ENCODE data around the gene TANGO6.

The TANGO6 gene

GRCh38 chr16:68907297-68907696 is 64.0 kb downstream of the TANGO6 start:
- no peaks in the 10 kb centered on the region for H3K4me1 ChIP-seq (ENCODE audit: control extremely low read depth in 1 of 4, control insufficient read depth in 4 of 4, insufficient read depth in 4 of 4, low read length in 3 of 4)
- no peaks in the 10 kb centered on the region for H3K9me3 ChIP-seq (ENCODE audit: control extremely low read depth in 1 of 5, control insufficient read depth in 4 of 5, insufficient read depth in 2 of 5, low read depth in 1 of 5, low read length in 4 of 5)
- no peak overlapping the region for H3K27ac ChIP-seq (ENCODE audit: insufficient read depth in 1 of 2, low read depth in 1 of 2, low read length in 2 of 2, poor library complexity in 1 of 2, severe bottlenecking in 2 of 2)
- H3K4me3 ChIP-seq (ENCODE audit: control insufficient read depth in 1 of 7, extremely low read depth in 1 of 7, insufficient read depth in 4 of 7, low read depth in 2 of 7, low read length in 6 of 7): no peak overlapping the region
- ChIA-PET CTCF (no interaction called here), POLR2A (no interaction called here)
- peaks cover 0 to 2% (median 0%) of the 10 kb centered on the region in 5 experiments for H3K27me3 ChIP-seq (replicated peaks in 2 of 5; ENCODE audit: control insufficient read depth in 4 of 5, insufficient read depth in 5 of 5, low read length in 4 of 5)
- WGBS (ENCODE audit: insufficient coverage): 100% methylated on average over 2 of the region's 3 CpGs
- no peak for DNase-seq
- H3K36me3 ChIP-seq (ENCODE audit: control insufficient read depth in 4 of 4, insufficient read depth in 4 of 4, low read length in 3 of 4): peaks cover 0 to 5% (median 2%) of the 10 kb centered on the region in 4 experiments

GRCh38 chr16:68907781-68908181 is 64.5 kb downstream of the TANGO6 start:
- no peak for DNase-seq
- Histone ChIP-seq H3K9me3 (ENCODE audit: control extremely low read depth in 1 of 5, control insufficient read depth in 4 of 5, insufficient read depth in 2 of 5, low read depth in 1 of 5, low read length in 4 of 5) (no peaks in the 10 kb centered on the region), H3K4me3 (ENCODE audit: control insufficient read depth in 1 of 7, extremely low read depth in 1 of 7, insufficient read depth in 4 of 7, low read depth in 2 of 7, low read length in 6 of 7) (no peak overlapping the region), H3K36me3 (ENCODE audit: control insufficient read depth in 4 of 4, insufficient read depth in 4 of 4, low read length in 3 of 4) (peaks cover 0 to 5% (median 2%) of the 10 kb centered on the region in 4 experiments), H3K4me1 (ENCODE audit: control extremely low read depth in 1 of 4, control insufficient read depth in 4 of 4, insufficient read depth in 4 of 4, low read length in 3 of 4) (no peaks in the 10 kb centered on the region), H3K27me3 (replicated peaks in 2 of 5; ENCODE audit: control insufficient read depth in 4 of 5, insufficient read depth in 5 of 5, low read length in 4 of 5) (peaks cover 0 to 2% (median 0%) of the 10 kb centered on the region in 5 experiments), H3K27ac (ENCODE audit: insufficient read depth in 1 of 2, low read depth in 1 of 2, low read length in 2 of 2, poor library complexity in 1 of 2, severe bottlenecking in 2 of 2) (no peak overlapping the region)
- 100% methylated on average over 1 of the region's 3 CpGs for WGBS (ENCODE audit: insufficient coverage)
- ChIA-PET CTCF (no interaction called here), POLR2A (no interaction called here)

DNA sequence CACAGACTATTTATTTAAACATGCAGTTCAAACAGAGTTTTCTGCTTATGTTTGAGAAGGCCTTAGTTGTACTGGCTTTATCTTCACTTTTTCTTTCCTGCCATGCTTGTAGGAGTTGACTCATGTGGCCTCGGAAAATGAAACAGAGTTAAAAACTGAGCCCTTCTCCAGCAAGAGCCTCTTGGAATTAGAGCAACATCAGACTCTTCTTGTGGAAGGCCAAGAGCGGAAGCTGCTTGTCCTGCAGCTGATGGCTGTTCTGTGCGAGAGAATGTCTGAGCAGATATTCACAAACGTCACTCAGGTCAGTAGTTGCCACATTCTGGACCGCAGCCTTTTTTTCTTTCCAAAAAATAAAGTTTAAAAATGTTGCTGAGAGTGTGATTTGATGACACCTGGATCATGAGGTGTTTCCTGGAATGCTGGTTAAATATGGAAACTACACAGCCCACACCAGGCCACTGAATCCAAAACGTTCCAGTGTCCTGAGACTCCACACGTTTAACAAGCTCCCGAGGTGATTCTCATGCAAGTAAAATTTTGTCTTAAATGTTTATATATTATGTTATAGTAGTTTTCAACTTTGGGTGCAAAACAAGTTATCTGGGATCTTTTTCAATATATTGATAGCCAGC is 65.9 kb downstream of the TANGO6 start:
- Histone ChIP-seq H3K4me3 (ENCODE audit: control insufficient read depth in 1 of 7, extremely low read depth in 1 of 7, insufficient read depth in 4 of 7, low read depth in 2 of 7, low read length in 6 of 7) (no peak overlapping the region), H3K27ac (ENCODE audit: insufficient read depth in 1 of 2, low read depth in 1 of 2, low read length in 2 of 2, poor library complexity in 1 of 2, severe bottlenecking in 2 of 2) (no peak overlapping the region), H3K4me1 (ENCODE audit: control extremely low read depth in 1 of 4, control insufficient read depth in 4 of 4, insufficient read depth in 4 of 4, low read length in 3 of 4) (no peaks in the 10 kb centered on the region), H3K36me3 (ENCODE audit: control insufficient read depth in 4 of 4, insufficient read depth in 4 of 4, low read length in 3 of 4) (peaks cover 0 to 5% (median 2%) of the 10 kb centered on the region in 4 experiments), H3K27me3 (replicated peaks in 2 of 5; ENCODE audit: control insufficient read depth in 4 of 5, insufficient read depth in 5 of 5, low read length in 4 of 5) (peaks cover 0 to 2% (median 0%) of the 10 kb centered on the region in 5 experiments), H3K9me3 (ENCODE audit: control extremely low read depth in 1 of 5, control insufficient read depth in 4 of 5, insufficient read depth in 2 of 5, low read depth in 1 of 5, low read length in 4 of 5) (no peaks in the 10 kb centered on the region)
- no peak for DNase-seq
- 100% methylated on average over 4 of the region's 8 CpGs for WGBS (ENCODE audit: insufficient coverage)
- ChIA-PET CTCF (interaction anchor here (0.6 to 2.7 kb wide), 4 partner anchors 8 to 1443 kb away, joined by 3 to 10 read pairs (median 6); no protein-coding TSS in a partner anchor), POLR2A (no interaction called here)

- 100% methylated on average over 3 of the region's 5 CpGs for WGBS (ENCODE audit: insufficient coverage)
- Histone ChIP-seq H3K4me3 (ENCODE audit: control insufficient read depth in 1 of 7, extremely low read depth in 1 of 7, insufficient read depth in 4 of 7, low read depth in 2 of 7, low read length in 6 of 7) (no peak overlapping the region), H3K9me3 (ENCODE audit: control extremely low read depth in 1 of 5, control insufficient read depth in 4 of 5, insufficient read depth in 2 of 5, low read depth in 1 of 5, low read length in 4 of 5) (no peaks in the 10 kb centered on the region), H3K27me3 (replicated peaks in 2 of 5; ENCODE audit: control insufficient read depth in 4 of 5, insufficient read depth in 5 of 5, low read length in 4 of 5) (peaks cover 0 to 2% (median 0%) of the 10 kb centered on the region in 5 experiments), H3K27ac (ENCODE audit: insufficient read depth in 1 of 2, low read depth in 1 of 2, low read length in 2 of 2, poor library complexity in 1 of 2, severe bottlenecking in 2 of 2) (no peak overlapping the region), H3K36me3 (ENCODE audit: control insufficient read depth in 4 of 4, insufficient read depth in 4 of 4, low read length in 3 of 4) (peaks cover 0 to 5% (median 2%) of the 10 kb centered on the region in 4 experiments), H3K4me1 (ENCODE audit: control extremely low read depth in 1 of 4, control insufficient read depth in 4 of 4, insufficient read depth in 4 of 4, low read length in 3 of 4) (no peaks in the 10 kb centered on the region)
- ChIA-PET CTCF (interaction anchor here (1.1 to 2.7 kb wide), 3 partner anchors 8 to 214 kb away, joined by 3 to 10 read pairs (median 6); no protein-coding TSS in a partner anchor), POLR2A (no interaction called here)
- DNase-seq: no peak
Measured at GRCh38 chr16:68910051-68910450, 66.7 kb downstream of the TANGO6 start.

DNA sequence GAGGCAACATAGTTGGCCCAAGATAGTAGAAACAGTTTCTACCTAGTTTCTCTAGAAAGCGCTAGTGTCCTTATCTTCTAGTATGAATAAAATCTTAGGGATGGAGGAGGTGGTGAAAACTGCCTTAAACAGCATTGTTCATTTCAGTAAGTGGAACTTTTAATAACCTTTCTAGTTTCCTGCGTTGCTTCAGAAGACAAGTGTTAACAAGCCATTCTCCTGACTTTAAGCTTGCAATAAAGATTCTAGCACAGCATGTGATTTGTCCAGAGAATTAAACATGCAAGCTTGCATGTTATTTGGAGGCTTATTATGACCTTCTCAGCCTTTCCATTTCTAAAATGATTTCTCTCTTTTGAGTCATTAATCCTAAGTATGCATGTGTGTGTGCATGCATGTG is 72.3 kb downstream of the TANGO6 start:
- H3K36me3 ChIP-seq (ENCODE audit: control insufficient read depth in 4 of 4, insufficient read depth in 4 of 4, low read length in 3 of 4): peaks cover 0 to 12% (median 3%) of the 10 kb centered on the region in 4 experiments
- WGBS (ENCODE audit: insufficient coverage): 94% methylated on average over 2 of the region's 2 CpGs
- no peaks in the 10 kb centered on the region for H3K27me3 ChIP-seq (replicated peaks in 2 of 5; ENCODE audit: control insufficient read depth in 4 of 5, insufficient read depth in 5 of 5, low read length in 4 of 5)
- H3K4me1 ChIP-seq (ENCODE audit: control extremely low read depth in 1 of 4, control insufficient read depth in 4 of 4, insufficient read depth in 4 of 4, low read length in 3 of 4): no peaks in the 10 kb centered on the region
- no peaks in the 10 kb centered on the region for H3K9me3 ChIP-seq (ENCODE audit: control extremely low read depth in 1 of 5, control insufficient read depth in 4 of 5, insufficient read depth in 2 of 5, low read depth in 1 of 5, low read length in 4 of 5)
- ChIA-PET CTCF (no interaction called here), POLR2A (no interaction called here)
- no peak for DNase-seq
- no peak overlapping the region for H3K4me3 ChIP-seq (ENCODE audit: control insufficient read depth in 1 of 7, extremely low read depth in 1 of 7, insufficient read depth in 4 of 7, low read depth in 2 of 7, low read length in 6 of 7)
- no peak overlapping the region for H3K27ac ChIP-seq (ENCODE audit: insufficient read depth in 1 of 2, low read depth in 1 of 2, low read length in 2 of 2, poor library complexity in 1 of 2, severe bottlenecking in 2 of 2)

DNA sequence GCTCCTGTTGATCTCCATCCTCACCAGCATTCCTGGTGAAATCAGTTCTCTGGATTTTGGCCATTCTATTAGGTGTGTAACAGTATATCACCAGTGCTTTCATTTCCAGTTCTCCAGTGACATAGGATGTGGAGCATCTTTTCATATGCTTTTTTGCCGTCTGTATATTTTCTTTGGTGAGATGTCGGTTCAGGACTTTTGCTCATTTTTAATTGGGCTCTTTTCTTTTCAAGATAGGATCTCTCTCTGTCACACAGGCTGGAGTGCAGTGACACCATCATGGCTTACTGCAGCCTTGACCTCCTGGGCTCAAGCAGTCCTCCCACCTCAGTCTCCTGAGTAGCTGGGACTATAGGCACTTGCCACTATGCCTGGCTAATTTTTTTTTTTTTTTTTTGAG is 74.2 kb downstream of the TANGO6 start:
- Histone ChIP-seq H3K4me3 (ENCODE audit: control insufficient read depth in 1 of 7, extremely low read depth in 1 of 7, insufficient read depth in 4 of 7, low read depth in 2 of 7, low read length in 6 of 7) (no peak overlapping the region), H3K4me1 (ENCODE audit: control extremely low read depth in 1 of 4, control insufficient read depth in 4 of 4, insufficient read depth in 4 of 4, low read length in 3 of 4) (no peaks in the 10 kb centered on the region), H3K9me3 (ENCODE audit: control extremely low read depth in 1 of 5, control insufficient read depth in 4 of 5, insufficient read depth in 2 of 5, low read depth in 1 of 5, low read length in 4 of 5) (no peaks in the 10 kb centered on the region), H3K36me3 (ENCODE audit: control insufficient read depth in 4 of 4, insufficient read depth in 4 of 4, low read length in 3 of 4) (peaks cover 0 to 12% (median 3%) of the 10 kb centered on the region in 4 experiments), H3K27ac (ENCODE audit: insufficient read depth in 1 of 2, low read depth in 1 of 2, low read length in 2 of 2, poor library complexity in 1 of 2, severe bottlenecking in 2 of 2) (no peak overlapping the region), H3K27me3 (replicated peaks in 2 of 5; ENCODE audit: control insufficient read depth in 4 of 5, insufficient read depth in 5 of 5, low read length in 4 of 5) (no peaks in the 10 kb centered on the region)
- no peak for DNase-seq
- ChIA-PET POLR2A (no interaction called here), CTCF (no interaction called here)
- 100% methylated on average over 1 of the region's 2 CpGs for WGBS (ENCODE audit: insufficient coverage)

DNA sequence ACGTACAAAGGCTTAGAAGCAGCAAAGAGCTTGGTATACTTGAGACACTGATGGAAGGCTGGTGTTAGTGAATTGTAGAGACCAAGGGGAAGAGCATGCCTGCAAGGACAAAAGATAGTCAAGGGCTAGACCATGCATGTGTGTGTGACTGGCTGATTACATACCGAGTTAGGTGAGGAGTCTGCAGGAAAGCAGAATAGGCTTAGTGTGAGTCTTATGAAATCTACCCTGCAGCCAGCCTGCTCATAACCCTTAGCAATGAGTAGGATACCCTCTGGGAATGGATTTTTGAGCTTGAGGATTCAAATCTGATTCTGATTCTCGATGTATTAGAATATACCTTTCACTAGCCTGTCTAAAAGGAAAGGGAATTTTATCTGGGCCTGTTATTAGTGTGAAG is 77.0 kb downstream of the TANGO6 start:
- H3K27ac ChIP-seq (ENCODE audit: insufficient read depth in 1 of 2, low read depth in 1 of 2, low read length in 2 of 2, poor library complexity in 1 of 2, severe bottlenecking in 2 of 2): no peak overlapping the region

More for the DNA sequence above, 77.0 kb downstream of the TANGO6 start:
- DNase-seq: no peak
- Histone ChIP-seq H3K36me3 (ENCODE audit: control insufficient read depth in 4 of 4, insufficient read depth in 4 of 4, low read length in 3 of 4) (peaks cover 0 to 12% (median 3%) of the 10 kb centered on the region in 4 experiments), H3K9me3 (ENCODE audit: control extremely low read depth in 1 of 5, control insufficient read depth in 4 of 5, insufficient read depth in 2 of 5, low read depth in 1 of 5, low read length in 4 of 5) (no peaks in the 10 kb centered on the region), H3K27me3 (replicated peaks in 2 of 5; ENCODE audit: control insufficient read depth in 4 of 5, insufficient read depth in 5 of 5, low read length in 4 of 5) (no peaks in the 10 kb centered on the region), H3K4me3 (ENCODE audit: control insufficient read depth in 1 of 7, extremely low read depth in 1 of 7, insufficient read depth in 4 of 7, low read depth in 2 of 7, low read length in 6 of 7) (no peak overlapping the region), H3K4me1 (ENCODE audit: control extremely low read depth in 1 of 4, control insufficient read depth in 4 of 4, insufficient read depth in 4 of 4, low read length in 3 of 4) (no peaks in the 10 kb centered on the region)
- POLR2A ChIA-PET: no interaction called here
- CTCF ChIA-PET: interaction anchor here (0.6 to 2.0 kb wide), 2 partner anchors 10 to 16 kb away, joined by 3 to 4 read pairs; no protein-coding TSS in a partner anchor
- WGBS (ENCODE audit: insufficient coverage): 100% methylated on average over 2 of the region's 3 CpGs
